IPS-20b (cell line): Measurements from ENCODE around the gene TMEM59L.

Experiments
- H3K27ac ChIP-seq: one replicate; pipeline ENCODE4 v1.5.1; 2013; ENCODE audit warnings: low read length
- H3K27me3 ChIP-seq: 2 replicates; pipeline ENCODE4 v1.6.1; 2013; ENCODE audit warnings: mild to moderate bottlenecking, low read length, inconsistent platforms; ENCODE audit not compliant: insufficient read depth
- H3K36me3 ChIP-seq: 2 replicates; pipeline ENCODE4 v1.6.1; 2013; ENCODE audit warnings: low read depth, mild to moderate bottlenecking, inconsistent platforms, low read length, moderate library complexity; ENCODE audit not compliant: insufficient read depth
- H3K4me1 ChIP-seq: 2 replicates; pipeline ENCODE4 v1.6.1; 2013; ENCODE audit warnings: mild to moderate bottlenecking, control low read depth, inconsistent platforms, low read length, moderate library complexity; ENCODE audit not compliant: insufficient read depth
- H3K4me3 ChIP-seq: 2 replicates; pipeline ENCODE4 v1.5.1; 2013; ENCODE audit warnings: mild to moderate bottlenecking, low read length, inconsistent platforms
- H3K9ac ChIP-seq: 2 replicates; pipeline ENCODE4 v1.6.1; 2013; ENCODE audit warnings: low read depth, mild to moderate bottlenecking, inconsistent platforms, low read length, moderate library complexity
- H3K9me3 ChIP-seq: 2 replicates; pipeline ENCODE4 v1.6.1; 2013; ENCODE audit warnings: mild to moderate bottlenecking, low read depth, low read length, inconsistent platforms; ENCODE audit not compliant: insufficient read depth

Gene TMEM59L

GRCh38 chr19:18658366-18658855 lies 45.7 kb downstream of the TMEM59L start:
- Histone ChIP-seq H3K36me3 (no peaks in the 10 kb centered on the region), H3K27me3 (peaks cover 5% of the 10 kb centered on the region; the same call in 1 of the 2 replicates), H3K9me3 (no peaks in the 10 kb centered on the region), H3K4me3 (no peak overlapping the region), H3K9ac (no peak overlapping the region; the same call in 1 of the 2 replicates), H3K4me1 (peaks cover 6% of the 10 kb centered on the region), H3K27ac (no peak overlapping the region)

DNA sequence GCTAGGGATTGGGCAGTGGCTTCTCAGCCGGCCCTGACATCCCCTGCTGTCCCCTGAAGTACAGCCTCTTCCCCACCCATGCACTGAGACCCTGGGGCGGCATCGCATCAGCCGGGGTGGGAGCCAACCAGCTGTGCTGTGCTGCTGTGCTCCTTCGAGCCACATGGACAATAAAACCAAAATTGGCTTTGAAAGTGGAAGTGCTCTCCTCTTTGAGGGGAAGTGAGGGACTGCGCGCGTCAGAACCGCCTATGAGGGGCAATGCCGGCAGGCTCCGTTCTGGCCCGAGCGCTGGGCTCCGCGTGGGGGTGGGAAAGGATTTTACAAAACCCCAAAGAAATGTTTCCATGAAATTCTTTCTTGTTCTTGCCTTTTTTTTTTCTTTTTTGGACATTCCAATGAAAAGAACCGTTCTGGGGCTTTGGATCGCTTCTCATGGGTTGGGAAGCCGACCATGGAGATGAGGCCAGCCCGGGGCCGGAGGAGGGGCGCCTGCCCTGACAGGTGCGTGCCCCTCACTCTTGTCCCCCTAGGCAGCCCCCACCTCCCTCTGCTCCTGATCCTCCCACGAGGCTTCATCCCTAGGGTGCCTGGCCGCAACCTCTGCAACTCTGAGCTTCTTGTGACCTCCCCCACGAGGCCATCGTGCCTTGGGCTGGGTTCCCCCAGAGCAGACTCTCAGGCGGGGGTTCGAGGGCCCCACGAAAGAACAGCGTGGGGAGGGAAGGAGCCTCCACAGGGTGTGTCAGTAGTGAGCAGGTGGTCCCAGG lies 46.8 kb downstream of the TMEM59L start:
- Histone ChIP-seq H3K9me3 (no peaks in the 10 kb centered on the region), H3K9ac (no peak overlapping the region), H3K4me1 (peaks cover 6% of the 10 kb centered on the region), H3K27me3 (peaks cover 5% of the 10 kb centered on the region; the same call in 1 of the 2 replicates), H3K27ac (no peak overlapping the region), H3K36me3 (no peaks in the 10 kb centered on the region), H3K4me3 (no peak overlapping the region)

DNA sequence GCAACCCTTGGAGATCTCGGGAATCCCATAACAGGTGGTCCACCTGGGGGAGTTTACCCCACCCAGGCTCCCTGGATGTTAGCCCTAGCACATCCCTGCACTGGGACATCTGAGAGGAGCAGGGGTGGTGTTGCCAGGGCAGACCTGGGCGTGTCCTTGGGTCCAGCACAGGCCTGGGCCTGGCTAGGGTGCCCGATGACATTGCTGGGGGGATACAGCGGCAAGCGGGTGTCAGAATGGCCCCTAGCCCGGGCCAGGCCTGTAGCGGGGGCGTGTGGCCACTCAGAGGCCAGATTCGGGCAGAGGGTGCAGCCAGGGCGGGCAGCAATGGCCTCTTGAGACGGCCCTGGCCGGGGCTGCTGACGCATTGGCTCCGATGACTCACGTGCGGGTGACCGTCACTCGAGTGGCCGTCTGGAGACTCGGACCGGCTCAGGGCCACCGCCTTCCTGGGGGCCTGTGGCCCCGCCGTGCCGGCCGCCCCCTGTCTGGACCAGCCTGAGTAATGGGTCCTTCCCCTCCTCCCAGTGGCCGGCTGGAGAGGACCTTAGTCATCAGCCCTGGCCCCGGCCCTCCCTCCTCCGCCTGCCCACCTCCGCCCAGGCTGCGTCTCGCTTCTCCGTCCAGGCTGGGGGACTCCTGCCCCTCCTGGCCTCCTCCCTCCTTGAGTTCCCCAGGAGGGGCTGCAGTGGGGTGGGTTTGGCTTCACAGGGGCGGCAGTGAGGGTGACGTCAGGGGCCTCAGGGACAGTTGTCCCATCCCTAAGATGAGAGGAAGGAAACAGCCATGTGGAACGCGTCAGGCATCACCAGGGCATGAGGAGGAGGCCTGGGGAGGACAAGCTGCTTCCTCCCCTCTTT lies 47.6 kb downstream of the TMEM59L start:
- Histone ChIP-seq H3K4me3 (no peak overlapping the region), H3K9ac (no peak overlapping the region), H3K27ac (no peak overlapping the region), H3K9me3 (no peaks in the 10 kb centered on the region), H3K27me3 (peaks cover 5% of the 10 kb centered on the region; the same call in 1 of the 2 replicates), H3K36me3 (no peaks in the 10 kb centered on the region), H3K4me1 (peaks cover 6% of the 10 kb centered on the region)

DNA sequence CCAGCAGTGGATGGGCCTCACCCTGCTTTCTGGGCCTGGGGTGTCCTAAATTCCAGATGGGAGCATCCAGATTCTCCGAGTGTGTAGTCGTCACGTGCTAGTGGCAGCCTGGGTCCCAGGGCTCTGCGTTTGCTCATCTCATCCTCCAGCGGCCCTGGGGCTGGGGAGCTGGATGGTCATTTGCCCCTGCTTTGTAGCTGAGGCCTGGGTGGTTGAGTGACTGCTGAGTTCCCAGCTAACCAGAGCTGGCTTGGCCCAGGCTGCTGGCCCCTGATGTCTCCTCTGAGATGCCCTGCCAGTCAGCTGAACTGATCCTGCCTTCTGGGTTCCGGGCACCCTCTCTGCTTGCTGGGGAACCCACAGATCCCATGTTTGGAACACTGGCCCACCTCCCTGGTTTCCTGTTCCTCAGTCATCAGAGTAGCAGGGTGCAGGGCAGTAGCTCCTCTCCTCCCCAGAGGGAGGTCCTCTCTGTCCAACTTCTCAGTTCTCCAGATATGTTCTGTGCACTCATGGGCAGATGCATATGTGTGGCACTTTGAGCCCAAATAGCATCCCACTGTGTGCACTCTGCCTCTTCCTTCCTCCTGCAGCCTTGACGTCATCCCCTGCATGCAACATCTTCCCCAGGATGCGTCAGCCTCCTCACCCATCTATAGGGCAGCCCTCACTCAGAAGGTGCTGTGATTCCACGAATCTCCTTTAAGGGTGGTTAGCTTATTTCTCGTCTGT lies 48.4 kb downstream of the TMEM59L start:
- H3K4me3 ChIP-seq: no peak overlapping the region
- H3K9ac ChIP-seq: no peak overlapping the region
- H3K9me3 ChIP-seq: no peaks in the 10 kb centered on the region
- peaks cover 6% of the 10 kb centered on the region for H3K4me1 ChIP-seq
- peaks cover 5% of the 10 kb centered on the region; the same call in 1 of the 2 replicates for H3K27me3 ChIP-seq
- no peaks in the 10 kb centered on the region for H3K36me3 ChIP-seq
- H3K27ac ChIP-seq: no peak overlapping the region

GRCh38 chr19:18662972-18663732 lies 50.5 kb downstream of the TMEM59L start:
- Histone ChIP-seq H3K4me1 (peaks cover 6% of the 10 kb centered on the region; the same call in 1 of the 2 replicates), H3K4me3 (no peak overlapping the region), H3K27me3 (no peaks in the 10 kb centered on the region), H3K36me3 (peaks cover 8% of the 10 kb centered on the region), H3K9ac (no peak overlapping the region), H3K9me3 (no peaks in the 10 kb centered on the region), H3K27ac (no peak overlapping the region)

- no peaks in the 10 kb centered on the region for H3K9me3 ChIP-seq
- no peak overlapping the region for H3K9ac ChIP-seq
- H3K4me3 ChIP-seq: no peak overlapping the region
- no peak overlapping the region for H3K27ac ChIP-seq
- H3K27me3 ChIP-seq: no peaks in the 10 kb centered on the region
- peaks cover 11% of the 10 kb centered on the region for H3K36me3 ChIP-seq
- peaks cover 6% of the 10 kb centered on the region; the same call in 1 of the 2 replicates for H3K4me1 ChIP-seq
These were observed 51.4 kb downstream of the TMEM59L start for GRCh38 chr19:18663940-18664530.

DNA sequence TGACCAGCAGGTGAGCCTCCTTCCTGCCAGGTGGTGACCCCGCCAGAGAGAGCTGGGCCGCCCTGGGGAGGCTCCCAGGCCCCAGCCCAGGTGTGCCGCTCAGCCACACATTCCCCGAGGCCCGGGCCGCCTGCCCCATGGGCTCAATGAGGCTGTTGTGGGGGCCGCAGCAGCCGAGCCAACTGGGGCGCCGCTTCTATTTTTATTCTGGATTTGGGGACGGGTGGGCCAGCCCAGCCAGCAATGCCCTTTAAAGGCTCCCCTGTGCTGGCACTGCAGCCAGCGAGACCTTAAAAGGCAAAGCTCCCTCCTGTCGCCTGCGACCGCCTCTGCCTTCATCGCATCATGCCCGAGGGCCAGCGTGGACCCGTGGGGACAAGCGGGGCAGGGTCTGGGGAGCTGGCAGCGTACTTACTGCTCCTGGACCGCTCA lies 53.1 kb downstream of the TMEM59L start:
- Histone ChIP-seq H3K36me3 (peaks cover 11% of the 10 kb centered on the region), H3K4me1 (peaks cover 6% of the 10 kb centered on the region; the same call in 1 of the 2 replicates), H3K9me3 (no peaks in the 10 kb centered on the region), H3K27ac (no peak overlapping the region), H3K4me3 (no peak overlapping the region), H3K27me3 (no peaks in the 10 kb centered on the region), H3K9ac (no peak overlapping the region)

DNA sequence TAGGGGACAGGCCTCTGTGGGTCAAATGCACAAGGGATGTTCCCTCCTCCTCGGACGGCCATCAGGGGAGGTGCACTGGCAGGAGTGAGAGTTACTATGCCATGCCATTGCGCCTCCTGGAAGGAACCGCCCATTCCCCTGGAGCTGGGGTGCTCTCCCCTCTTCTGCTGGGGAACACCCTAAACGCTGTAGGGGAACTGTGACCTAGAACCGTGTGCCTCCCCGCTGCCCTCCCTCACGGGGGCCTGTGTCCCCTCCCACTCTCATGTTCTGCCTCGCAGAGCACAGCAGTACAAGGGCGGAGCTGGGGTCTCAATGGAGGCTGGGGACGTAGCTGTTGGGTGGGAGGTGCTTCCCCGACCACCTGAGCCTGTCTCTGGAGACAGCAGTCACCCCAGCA lies 53.6 kb downstream of the TMEM59L start:
- Histone ChIP-seq H3K27me3 (no peaks in the 10 kb centered on the region), H3K27ac (no peak overlapping the region), H3K4me1 (peaks cover 6% of the 10 kb centered on the region; the same call in 1 of the 2 replicates), H3K9me3 (no peaks in the 10 kb centered on the region), H3K36me3 (peaks cover 11% of the 10 kb centered on the region), H3K4me3 (no peak overlapping the region), H3K9ac (no peak overlapping the region)

- H3K9me3 ChIP-seq: no peaks in the 10 kb centered on the region
- H3K36me3 ChIP-seq: peaks cover 11% of the 10 kb centered on the region
- H3K4me3 ChIP-seq: no peak overlapping the region
- H3K27me3 ChIP-seq: no peaks in the 10 kb centered on the region
- H3K4me1 ChIP-seq: peaks cover 6% of the 10 kb centered on the region; the same call in 1 of the 2 replicates
- no peak overlapping the region for H3K27ac ChIP-seq
- H3K9ac ChIP-seq: no peak overlapping the region
These were observed 54.1 kb downstream of the TMEM59L start for GRCh38 chr19:18666784-18667183.

- Histone ChIP-seq H3K27ac (no peak overlapping the region), H3K4me1 (peaks cover 6% of the 10 kb centered on the region; the same call in 1 of the 2 replicates), H3K27me3 (no peaks in the 10 kb centered on the region)
These were observed 55.0 kb downstream of the TMEM59L start for GRCh38 chr19:18667531-18668251.

More at GRCh38 chr19:18667531-18668251, 55.0 kb downstream of the TMEM59L start:
- Histone ChIP-seq H3K9ac (no peak overlapping the region), H3K4me3 (no peak overlapping the region), H3K9me3 (no peaks in the 10 kb centered on the region), H3K36me3 (peaks cover 11% of the 10 kb centered on the region)
